ENCODE measurements around the gene DUSP16. TPM values are rescaled to one million over a fixed set of nuclear protein-coding genes. Genes with fewer than 3 reads are reported as not detected.

DUSP16 gene
- total and polyA plus RNA-seq, 2 of the 8 experiments (the other 6 are each of a cell fraction or from before 2014, with no cell fraction given): 31.6 to 55.9 TPM

- no peaks in the 10 kb centered on the region for H3K23me2 ChIP-seq (ENCODE audit: low read depth, low read length)
- H2BK5ac ChIP-seq (ENCODE audit: low read depth, low read length): no peak overlapping the region
- H4K20me1 ChIP-seq (replicated peaks in 1 of 2; ENCODE audit: control insufficient read depth in 1 of 2, insufficient read depth in 2 of 2, low read length in 2 of 2): no peaks in the 10 kb centered on the region
- no peak overlapping the region for H3K14ac ChIP-seq (ENCODE audit: insufficient read length)
- H3K23ac ChIP-seq (ENCODE audit: insufficient read length): no peak overlapping the region
- H2AFZ ChIP-seq (ENCODE audit: low read length): no peak overlapping the region
- no peak for FAIRE-seq
- WGBS, 2 experiments (ENCODE audit: extremely low coverage in 1 of 2, insufficient coverage in 1 of 2, insufficient read length in 1 of 2, insufficient replicate concordance in 2 of 2, low coverage in 1 of 2, low lambda C conversion rate in 2 of 2, missing lambda C conversion rate in 1 of 2): 86% methylated on average over 5 of the region's 5 CpGs; no CpG with 5 or more reads in 1 of the 2 experiments
- H3K4me1 ChIP-seq (replicated peaks in 1 of 4; ENCODE audit: control insufficient read depth in 3 of 4, insufficient read depth in 4 of 4, low read length in 3 of 4): peaks cover 0 to 2% (median 0%) of the 10 kb centered on the region in 4 experiments; a peak in 1 of 7 replicates
- no peaks in the 10 kb centered on the region for H3K27me3 ChIP-seq (replicated peaks in 1 of 4; ENCODE audit: control insufficient read depth in 3 of 4, extremely low read depth in 1 of 4, insufficient read depth in 3 of 4, low read length in 3 of 4)
- TF ChIP-seq GTF2F1 (IDR thresholded peaks at IDR 0.05; ENCODE audit: borderline replicate concordance, low read depth, low read length): no peak
- TF ChIP-seq HDAC6 (IDR thresholded peaks at IDR 0.05; ENCODE audit: low read depth, low read length): no peak
- TF ChIP-seq POLR2A (IDR thresholded peaks at IDR 0.05; ENCODE audit: control extremely low read depth in 1 of 2, low read depth in 2 of 2, low read length in 2 of 2): no peak
- TF ChIP-seq CREB1 (IDR thresholded peaks at IDR 0.05): no peak
- TF ChIP-seq ATF3 (IDR thresholded peaks at IDR 0.05; ENCODE audit: insufficient read depth, low read depth, low read length): no peak
- TF ChIP-seq TAF1 (IDR thresholded peaks at IDR 0.05; ENCODE audit: low read depth, low read length): no peak
- no peak for TF ChIP-seq EGR1 (IDR thresholded peaks at IDR 0.05; ENCODE audit: borderline replicate concordance, low read depth, low read length)
- no peak for TF ChIP-seq TCF12 (IDR thresholded peaks at IDR 0.05; ENCODE audit: low read depth, low read length)
- no peak for TF ChIP-seq JUND (IDR thresholded peaks at IDR 0.05; ENCODE audit: low read length)
- TF ChIP-seq CBX8 (IDR thresholded peaks at IDR 0.05; ENCODE audit: borderline replicate concordance, low read depth, low read length): no peak
- H4K5ac ChIP-seq (ENCODE audit: insufficient read length, low read depth, low read length): no peak overlapping the region
- H2BK120ac ChIP-seq (replicated peaks; ENCODE audit: low read depth, low read length): no peak overlapping the region
- no peak overlapping the region for H2BK12ac ChIP-seq (ENCODE audit: low read depth, low read length)
- DNase-seq (ENCODE audit: low read depth in 1 of 2, low spot score in 2 of 2): no peak
- CTCF ChIA-PET (ENCODE audit: partially characterized antibody): interaction anchor here (0.8 kb wide), 1 partner anchor 41 kb away, joined by 3 read pairs; no protein-coding TSS in a partner anchor
- no peak overlapping the region for H3K56ac ChIP-seq (replicated peaks; ENCODE audit: insufficient read length, low read depth, low read length)
- H2BK15ac ChIP-seq (ENCODE audit: low read length): no peak overlapping the region
- H2AK5ac ChIP-seq (ENCODE audit: low read depth, low read length): no peak overlapping the region
- no peaks in the 10 kb centered on the region for H3K79me1 ChIP-seq (ENCODE audit: low read depth, low read length)
- no peaks in the 10 kb centered on the region for H3K79me2 ChIP-seq (ENCODE audit: control insufficient read depth in 1 of 2, insufficient read depth in 2 of 2, low read length in 2 of 2)
- H3K27ac ChIP-seq (ENCODE audit: low read depth, low read length): no peak overlapping the region
- H3K9me3 ChIP-seq (ENCODE audit: insufficient read depth in 2 of 2, low read depth in 1 of 2, low read length in 1 of 2): no peaks in the 10 kb centered on the region
- no peak overlapping the region for H3K4me3 ChIP-seq (ENCODE audit: extremely low read depth in 1 of 4, insufficient read depth in 2 of 4, low read depth in 3 of 4, low read length in 4 of 4)
- H3K9ac ChIP-seq (replicated peaks in 1 of 4; ENCODE audit: extremely low read depth in 1 of 4, low read depth in 3 of 4, low read length in 3 of 4): no peak overlapping the region
- POLR2A ChIA-PET (ENCODE audit: partially characterized antibody): no interaction called here
- H4K8ac ChIP-seq (ENCODE audit: extremely low read depth, insufficient read depth, low read length): no peak overlapping the region
- no peak overlapping the region for H3K18ac ChIP-seq (ENCODE audit: extremely low read depth, low read length)
- no peak overlapping the region for H3K4ac ChIP-seq (replicated peaks; ENCODE audit: insufficient read length, low read depth, low read length)
- H4K91ac ChIP-seq (replicated peaks; ENCODE audit: insufficient read length, low read length): no peak overlapping the region
- no peak overlapping the region for H3K4me2 ChIP-seq (ENCODE audit: insufficient read depth in 1 of 2, low read depth in 2 of 2, low read length in 2 of 2)
- H3K36me3 ChIP-seq (ENCODE audit: control insufficient read depth in 2 of 4, insufficient read depth in 4 of 4, low read length in 3 of 4): no peaks in the 10 kb centered on the region
- no peak overlapping the region for H2BK20ac ChIP-seq (ENCODE audit: low read length)
These were observed 100.7 kb downstream of the DUSP16 start for GRCh38 chr12:12461923-12462315.
